GM21423 (cell line): ENCODE data around the gene TUBGCP3.
A peak's percentile ranks its signal among the peaks of the same experiment; 100 is the strongest.
"Not testable (repeated sequence)": the region's sequence is repeated elsewhere in the genome, so short reads cannot be mapped to it uniquely, and the experiment has no call there.

Experiments
- ATAC-seq: cut with Tn5 transposase; IDR thresholded peaks from one replicate; pipeline ENCODE4 v1.9.1; 2021; ENCODE audit warnings: mild to moderate bottlenecking, moderate library complexity; ENCODE audit not compliant: unreplicated experiment

Gene TUBGCP3

GRCh38 chr13:112531263-112531794, 56.6 kb downstream of the TUBGCP3 start:
- no peak for ATAC-seq

GRCh38 chr13:112530861-112531260, 57.1 kb downstream of the TUBGCP3 start:
- ATAC-seq: no peak

GRCh38 chr13:112529216-112529615, 58.7 kb downstream of the TUBGCP3 start:
- ATAC-seq: no peak

GRCh38 chr13:112526146-112526853, 61.7 kb downstream of the TUBGCP3 start:
- no peak for ATAC-seq

GRCh38 chr13:112525356-112525945, 62.5 kb downstream of the TUBGCP3 start:
- ATAC-seq: no peak

- ATAC-seq: no peak
Observed at GRCh38 chr13:112522578-112522977, 65.4 kb downstream of the TUBGCP3 start.

- peak; percentile 48 for ATAC-seq
Observed at GRCh38 chr13:112521073-112521685, 66.8 kb downstream of the TUBGCP3 start.

- ATAC-seq: no peak
Observed at GRCh38 chr13:112519517-112520060, 68.4 kb downstream of the TUBGCP3 start.

- no peak for ATAC-seq
Observed at GRCh38 chr13:112516218-112516617, 71.7 kb downstream of the TUBGCP3 start.

GRCh38 chr13:112513761-112514160, 74.2 kb downstream of the TUBGCP3 start:
- ATAC-seq: no peak

GRCh38 chr13:112510987-112511685, 76.8 kb downstream of the TUBGCP3 start:
- ATAC-seq: no peak

GRCh38 chr13:112510002-112510780, 77.8 kb downstream of the TUBGCP3 start:
- no peak for ATAC-seq

GRCh38 chr13:112509190-112509589, 78.8 kb downstream of the TUBGCP3 start:
- ATAC-seq: no peak

- no peak for ATAC-seq
Observed at GRCh38 chr13:112506046-112506445, 81.9 kb downstream of the TUBGCP3 start.

GRCh38 chr13:112496166-112496565, 91.8 kb downstream of the TUBGCP3 start:
- no peak for ATAC-seq

- no peak for ATAC-seq
Observed at GRCh38 chr13:112495465-112495864, 92.5 kb downstream of the TUBGCP3 start.

GRCh38 chr13:112489199-112489598, 98.8 kb downstream of the TUBGCP3 start:
- no peak for ATAC-seq

- ATAC-seq: not testable (repeated sequence)
Observed at GRCh38 chr13:112488343-112489050, 99.5 kb downstream of the TUBGCP3 start.

GRCh38 chr13:112487127-112487517, 100.8 kb downstream of the TUBGCP3 start:
- ATAC-seq: no peak
